ENCODE results near the gene CLIP3. TPM values are rescaled to one million over a fixed set of nuclear protein-coding genes. Genes with fewer than 3 reads are reported as not detected.

Gene CLIP3
- total and polyA plus RNA-seq, 4 donors: 0.59 to 1.5 (median 0.80) TPM

DNA sequence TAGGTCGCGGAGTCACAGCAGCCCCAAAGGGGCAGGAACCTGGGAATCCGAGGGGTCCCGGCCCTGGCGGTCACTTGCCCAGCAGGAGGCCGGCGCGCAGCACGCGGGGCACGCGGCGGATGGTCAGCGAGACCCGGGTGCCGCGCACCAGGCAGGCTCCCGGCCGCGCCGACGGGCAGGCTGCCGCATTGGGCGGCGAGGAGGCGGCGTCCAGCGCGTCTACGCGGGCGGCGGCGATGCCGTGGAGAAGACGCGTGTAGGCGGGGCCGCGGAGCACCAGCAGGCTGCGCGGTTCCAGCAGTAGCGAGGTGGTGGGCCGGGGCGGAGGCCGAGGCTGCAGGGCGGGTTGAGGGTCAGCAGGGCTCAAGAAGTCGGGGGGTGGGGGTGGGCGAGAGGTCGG lies 23.5 kb downstream of the CLIP3 start:
- peak overlapping the region in 2 of 3 donors; percentile 23 to 53 for H3K4me3 ChIP-seq (ENCODE audit: low read depth in 1 of 3, low read length in 3 of 3)
- DNase-seq (ENCODE audit: low spot score): peak; percentile 52
- H3K9me3 ChIP-seq (ENCODE audit: control insufficient read depth in 4 of 4, low read length in 3 of 4): no peaks in the 10 kb centered on the region
- peak overlapping the region in 1 of 2 donors; percentile 6 for H3K9ac ChIP-seq (ENCODE audit: low read depth in 1 of 2, low read length in 2 of 2)
- peak overlapping the region; percentile 9 to 10 for H3K27ac ChIP-seq (ENCODE audit: low read depth in 1 of 2, low read length in 2 of 2)
- no peak for TF ChIP-seq YY1 (IDR thresholded peaks at IDR 0.05)
- TF ChIP-seq, protein P1, sequence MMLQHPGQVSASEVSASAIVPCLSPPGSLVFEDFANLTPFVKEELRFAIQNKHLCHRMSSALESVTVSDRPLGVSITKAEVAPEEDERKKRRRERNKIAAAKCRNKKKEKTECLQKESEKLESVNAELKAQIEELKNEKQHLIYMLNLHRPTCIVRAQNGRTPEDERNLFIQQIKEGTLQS (IDR thresholded peaks at IDR 0.05): no peak
- TF ChIP-seq, protein P2, sequence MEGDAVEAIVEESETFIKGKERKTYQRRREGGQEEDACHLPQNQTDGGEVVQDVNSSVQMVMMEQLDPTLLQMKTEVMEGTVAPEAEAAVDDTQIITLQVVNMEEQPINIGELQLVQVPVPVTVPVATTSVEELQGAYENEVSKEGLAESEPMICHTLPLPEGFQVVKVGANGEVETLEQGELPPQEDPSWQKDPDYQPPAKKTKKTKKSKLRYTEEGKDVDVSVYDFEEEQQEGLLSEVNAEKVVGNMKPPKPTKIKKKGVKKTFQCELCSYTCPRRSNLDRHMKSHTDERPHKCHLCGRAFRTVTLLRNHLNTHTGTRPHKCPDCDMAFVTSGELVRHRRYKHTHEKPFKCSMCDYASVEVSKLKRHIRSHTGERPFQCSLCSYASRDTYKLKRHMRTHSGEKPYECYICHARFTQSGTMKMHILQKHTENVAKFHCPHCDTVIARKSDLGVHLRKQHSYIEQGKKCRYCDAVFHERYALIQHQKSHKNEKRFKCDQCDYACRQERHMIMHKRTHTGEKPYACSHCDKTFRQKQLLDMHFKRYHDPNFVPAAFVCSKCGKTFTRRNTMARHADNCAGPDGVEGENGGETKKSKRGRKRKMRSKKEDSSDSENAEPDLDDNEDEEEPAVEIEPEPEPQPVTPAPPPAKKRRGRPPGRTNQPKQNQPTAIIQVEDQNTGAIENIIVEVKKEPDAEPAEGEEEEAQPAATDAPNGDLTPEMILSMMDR (IDR thresholded peaks at IDR 0.05; ENCODE audit: low read depth, low read length, missing input control): no peak
- TF ChIP-seq EGR1 (IDR thresholded peaks at IDR 0.05; ENCODE audit: low read depth in 2 of 2): no peak
- no peak for TF ChIP-seq FOXA1 (IDR thresholded peaks at IDR 0.05)
- TF ChIP-seq TAF1 (conservative IDR thresholded peaks at IDR 0.05): no peak
- no peak for TF ChIP-seq GABPA (IDR thresholded peaks at IDR 0.05 in 1 of 2, conservative IDR thresholded peaks at IDR 0.05 in 1 of 2)
- no peak for TF ChIP-seq HNF4G (IDR thresholded peaks at IDR 0.05)
- TF ChIP-seq, protein P3, sequence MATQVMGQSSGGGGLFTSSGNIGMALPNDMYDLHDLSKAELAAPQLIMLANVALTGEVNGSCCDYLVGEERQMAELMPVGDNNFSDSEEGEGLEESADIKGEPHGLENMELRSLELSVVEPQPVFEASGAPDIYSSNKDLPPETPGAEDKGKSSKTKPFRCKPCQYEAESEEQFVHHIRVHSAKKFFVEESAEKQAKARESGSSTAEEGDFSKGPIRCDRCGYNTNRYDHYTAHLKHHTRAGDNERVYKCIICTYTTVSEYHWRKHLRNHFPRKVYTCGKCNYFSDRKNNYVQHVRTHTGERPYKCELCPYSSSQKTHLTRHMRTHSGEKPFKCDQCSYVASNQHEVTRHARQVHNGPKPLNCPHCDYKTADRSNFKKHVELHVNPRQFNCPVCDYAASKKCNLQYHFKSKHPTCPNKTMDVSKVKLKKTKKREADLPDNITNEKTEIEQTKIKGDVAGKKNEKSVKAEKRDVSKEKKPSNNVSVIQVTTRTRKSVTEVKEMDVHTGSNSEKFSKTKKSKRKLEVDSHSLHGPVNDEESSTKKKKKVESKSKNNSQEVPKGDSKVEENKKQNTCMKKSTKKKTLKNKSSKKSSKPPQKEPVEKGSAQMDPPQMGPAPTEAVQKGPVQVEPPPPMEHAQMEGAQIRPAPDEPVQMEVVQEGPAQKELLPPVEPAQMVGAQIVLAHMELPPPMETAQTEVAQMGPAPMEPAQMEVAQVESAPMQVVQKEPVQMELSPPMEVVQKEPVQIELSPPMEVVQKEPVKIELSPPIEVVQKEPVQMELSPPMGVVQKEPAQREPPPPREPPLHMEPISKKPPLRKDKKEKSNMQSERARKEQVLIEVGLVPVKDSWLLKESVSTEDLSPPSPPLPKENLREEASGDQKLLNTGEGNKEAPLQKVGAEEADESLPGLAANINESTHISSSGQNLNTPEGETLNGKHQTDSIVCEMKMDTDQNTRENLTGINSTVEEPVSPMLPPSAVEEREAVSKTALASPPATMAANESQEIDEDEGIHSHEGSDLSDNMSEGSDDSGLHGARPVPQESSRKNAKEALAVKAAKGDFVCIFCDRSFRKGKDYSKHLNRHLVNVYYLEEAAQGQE (IDR thresholded peaks at IDR 0.05): no peak
- no peak for TF ChIP-seq NR2F2 (IDR thresholded peaks at IDR 0.05)
- no peak for TF ChIP-seq RXRA (IDR thresholded peaks at IDR 0.05)
- no peak for TF ChIP-seq SP1 (IDR thresholded peaks at IDR 0.05)
- TF ChIP-seq, protein P4, sequence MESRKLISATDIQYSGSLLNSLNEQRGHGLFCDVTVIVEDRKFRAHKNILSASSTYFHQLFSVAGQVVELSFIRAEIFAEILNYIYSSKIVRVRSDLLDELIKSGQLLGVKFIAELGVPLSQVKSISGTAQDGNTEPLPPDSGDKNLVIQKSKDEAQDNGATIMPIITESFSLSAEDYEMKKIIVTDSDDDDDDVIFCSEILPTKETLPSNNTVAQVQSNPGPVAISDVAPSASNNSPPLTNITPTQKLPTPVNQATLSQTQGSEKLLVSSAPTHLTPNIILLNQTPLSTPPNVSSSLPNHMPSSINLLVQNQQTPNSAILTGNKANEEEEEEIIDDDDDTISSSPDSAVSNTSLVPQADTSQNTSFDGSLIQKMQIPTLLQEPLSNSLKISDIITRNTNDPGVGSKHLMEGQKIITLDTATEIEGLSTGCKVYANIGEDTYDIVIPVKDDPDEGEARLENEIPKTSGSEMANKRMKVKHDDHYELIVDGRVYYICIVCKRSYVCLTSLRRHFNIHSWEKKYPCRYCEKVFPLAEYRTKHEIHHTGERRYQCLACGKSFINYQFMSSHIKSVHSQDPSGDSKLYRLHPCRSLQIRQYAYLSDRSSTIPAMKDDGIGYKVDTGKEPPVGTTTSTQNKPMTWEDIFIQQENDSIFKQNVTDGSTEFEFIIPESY (IDR thresholded peaks at IDR 0.05): no peak
- TF ChIP-seq FOXA2 (IDR thresholded peaks at IDR 0.05): no peak
- TF ChIP-seq, protein P5, sequence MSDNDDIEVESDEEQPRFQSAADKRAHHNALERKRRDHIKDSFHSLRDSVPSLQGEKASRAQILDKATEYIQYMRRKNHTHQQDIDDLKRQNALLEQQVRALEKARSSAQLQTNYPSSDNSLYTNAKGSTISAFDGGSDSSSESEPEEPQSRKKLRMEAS (IDR thresholded peaks at IDR 0.05): no peak
- WGBS: under 1% methylated on average over 50 of the region's 50 CpGs
- no peaks in the 10 kb centered on the region for H3K36me3 ChIP-seq (ENCODE audit: control insufficient read depth in 4 of 4, insufficient read depth in 3 of 4, low read depth in 1 of 4, low read length in 3 of 4)
- no peaks in the 10 kb centered on the region for H3K27me3 ChIP-seq (ENCODE audit: control insufficient read depth in 4 of 4, insufficient read depth in 4 of 4, low read length in 3 of 4)
- H3K4me1 ChIP-seq (ENCODE audit: control insufficient read depth in 4 of 4, insufficient read depth in 4 of 4, low read length in 3 of 4): peaks cover 11 to 39% (median 27%) of the 10 kb centered on the region in 4 donors

Measured in liver (tissue), 9 donors.